ENCODE measurements around the gene SNAP47.

The SNAP47 gene

GRCh38 chr1:227803933-227804332 is 68.7 kb downstream of the SNAP47 start:
- TF ChIP-seq POLR2AphosphoS5 (IDR thresholded peaks at IDR 0.05; ENCODE audit: low read depth, low read length) = no peak
- TF ChIP-seq SIN3A (IDR thresholded peaks at IDR 0.05; ENCODE audit: borderline replicate concordance, insufficient read depth, low read length) = no peak
- TF ChIP-seq FOXP2 (optimal IDR thresholded peaks at IDR 0.05; ENCODE audit: borderline replicate concordance, extremely low read depth, extremely low read length, insufficient read depth) = no peak
- no peak for TF ChIP-seq REST (IDR thresholded peaks at IDR 0.05; ENCODE audit: insufficient read depth in 1 of 2, low read depth in 2 of 2, low read length in 2 of 2)
- no peak for TF ChIP-seq TAF1 (IDR thresholded peaks at IDR 0.05; ENCODE audit: borderline replicate concordance, insufficient read depth, low read length)

DNA sequence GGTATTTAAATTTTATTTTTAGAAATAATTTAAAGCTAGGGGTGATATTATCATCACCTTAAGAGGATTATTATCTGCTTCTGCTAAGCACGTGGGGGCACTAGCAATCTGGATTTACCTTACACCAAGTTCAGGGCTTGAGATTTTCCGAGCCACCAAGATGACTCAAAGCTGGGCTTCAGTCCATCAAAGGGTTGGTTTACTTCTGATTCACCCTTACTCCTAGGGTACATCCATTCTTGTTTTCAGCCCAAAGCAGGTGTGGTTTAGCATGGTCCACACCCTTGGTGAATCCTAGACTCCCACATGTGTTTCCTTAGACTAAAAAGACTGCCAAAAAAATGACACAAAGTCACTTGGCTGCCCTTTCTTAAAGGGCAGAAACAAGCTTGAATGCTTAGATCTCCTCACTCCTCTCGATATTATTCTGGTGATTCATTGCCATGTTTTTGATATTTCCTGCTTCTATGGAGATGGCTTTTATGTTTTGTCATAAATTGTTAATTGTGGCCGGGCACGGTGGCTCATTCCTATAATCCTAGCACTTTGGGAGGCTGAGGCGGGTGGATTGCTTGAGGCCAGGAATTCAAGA is 70.5 kb downstream of the SNAP47 start:
- no peak for TF ChIP-seq REST (IDR thresholded peaks at IDR 0.05; ENCODE audit: insufficient read depth in 1 of 2, low read depth in 2 of 2, low read length in 2 of 2)
- TF ChIP-seq POLR2AphosphoS5 (IDR thresholded peaks at IDR 0.05; ENCODE audit: low read depth, low read length) = no peak
- no peak for TF ChIP-seq FOXP2 (optimal IDR thresholded peaks at IDR 0.05; ENCODE audit: borderline replicate concordance, extremely low read depth, extremely low read length, insufficient read depth)
- no peak for TF ChIP-seq TAF1 (IDR thresholded peaks at IDR 0.05; ENCODE audit: borderline replicate concordance, insufficient read depth, low read length)
- TF ChIP-seq SIN3A (IDR thresholded peaks at IDR 0.05; ENCODE audit: borderline replicate concordance, insufficient read depth, low read length) = no peak

GRCh38 chr1:227808566-227808965 is 73.3 kb downstream of the SNAP47 start:
- no peak for TF ChIP-seq POLR2AphosphoS5 (IDR thresholded peaks at IDR 0.05; ENCODE audit: low read depth, low read length)

DNA sequence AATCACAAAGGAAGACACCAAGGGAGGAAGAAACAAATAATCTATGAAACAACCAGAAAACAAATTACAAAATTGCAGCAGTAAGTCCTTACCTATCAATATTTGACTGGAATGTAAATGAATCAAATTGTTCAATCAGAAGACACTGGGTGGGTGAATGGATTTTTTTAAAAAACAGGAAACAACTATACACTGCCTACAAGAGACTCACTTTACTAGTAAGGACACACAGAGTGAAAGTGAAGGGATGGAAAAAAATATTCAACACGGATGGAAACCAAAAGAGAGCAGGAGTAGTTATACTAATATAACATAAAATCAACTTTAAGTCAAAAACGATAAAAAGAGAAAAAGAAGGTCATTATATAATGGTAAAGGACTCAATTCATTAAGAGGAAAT is 73.8 kb downstream of the SNAP47 start:
- TF ChIP-seq POLR2AphosphoS5 (IDR thresholded peaks at IDR 0.05; ENCODE audit: low read depth, low read length) (no peak), FOXP2 (optimal IDR thresholded peaks at IDR 0.05; ENCODE audit: borderline replicate concordance, extremely low read depth, extremely low read length, insufficient read depth) (no peak), SIN3A (IDR thresholded peaks at IDR 0.05; ENCODE audit: borderline replicate concordance, insufficient read depth, low read length) (no peak), TAF1 (IDR thresholded peaks at IDR 0.05; ENCODE audit: borderline replicate concordance, insufficient read depth, low read length) (no peak), REST (IDR thresholded peaks at IDR 0.05; ENCODE audit: insufficient read depth in 1 of 2, low read depth in 2 of 2, low read length in 2 of 2) (no peak)

DNA sequence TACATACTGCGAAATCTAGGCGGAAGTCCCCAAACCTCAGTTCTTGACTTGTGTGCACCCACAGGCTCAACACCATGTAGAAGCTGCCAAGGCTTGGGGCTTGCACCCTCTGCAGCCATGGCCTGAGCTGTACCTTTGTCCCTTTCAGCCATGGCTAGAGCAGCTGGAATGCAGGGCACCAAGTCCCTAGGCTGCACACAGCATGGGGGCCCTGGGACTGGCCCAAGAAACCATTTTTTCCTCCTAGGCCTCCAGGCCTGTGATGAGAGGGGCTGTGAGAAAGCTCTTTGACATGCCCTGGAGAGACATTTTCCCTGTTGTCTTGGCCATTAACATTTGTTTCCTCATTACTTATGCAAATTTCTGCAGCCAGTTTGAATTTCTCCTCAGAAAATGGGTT is 78.7 kb downstream of the SNAP47 start:
- TF ChIP-seq SIN3A (IDR thresholded peaks at IDR 0.05; ENCODE audit: borderline replicate concordance, insufficient read depth, low read length) (no peak), TAF1 (IDR thresholded peaks at IDR 0.05; ENCODE audit: borderline replicate concordance, insufficient read depth, low read length) (no peak), REST (IDR thresholded peaks at IDR 0.05; ENCODE audit: insufficient read depth in 1 of 2, low read depth in 2 of 2, low read length in 2 of 2) (no peak), FOXP2 (optimal IDR thresholded peaks at IDR 0.05; ENCODE audit: borderline replicate concordance, extremely low read depth, extremely low read length, insufficient read depth) (no peak), POLR2AphosphoS5 (IDR thresholded peaks at IDR 0.05; ENCODE audit: low read depth, low read length) (no peak)

Measured in PFSK-1 (cell line).